KOPT-K1 (cell line): ENCODE results near the gene XAGE1A.
"Not testable (repeated sequence)": the region's sequence is repeated elsewhere in the genome, so short reads cannot be mapped to it uniquely, and the experiment has no call there.

Experiments
- H3K27ac ChIP-seq: fragments of 200-600 bp; sonication (generic); 2 replicates; pipeline ENCODE4 v1.5.1; 2016; ENCODE audit warnings: antibody characterized with exemption, mild to moderate bottlenecking, low read depth, low read length; ENCODE audit not compliant: poor library complexity, severe bottlenecking
- H3K36me3 ChIP-seq: fragments of 200-600 bp; sonication (generic); 2 replicates; pipeline ENCODE4 v1.5.1; 2017; ENCODE audit warnings: antibody characterized with exemption, mild to moderate bottlenecking, low read length, moderate library complexity; ENCODE audit not compliant: insufficient read depth
- H3K9me3 ChIP-seq: fragments of 200-600 bp; sonication (generic); 2 replicates; pipeline ENCODE4 v1.5.1; 2017; ENCODE audit warnings: antibody characterized with exemption, low read length, mild to moderate bottlenecking; ENCODE audit not compliant: insufficient read depth, poor library complexity, severe bottlenecking

Gene XAGE1A, protein sequence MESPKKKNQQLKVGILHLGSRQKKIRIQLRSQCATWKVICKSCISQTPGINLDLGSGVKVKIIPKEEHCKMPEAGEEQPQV

DNA sequence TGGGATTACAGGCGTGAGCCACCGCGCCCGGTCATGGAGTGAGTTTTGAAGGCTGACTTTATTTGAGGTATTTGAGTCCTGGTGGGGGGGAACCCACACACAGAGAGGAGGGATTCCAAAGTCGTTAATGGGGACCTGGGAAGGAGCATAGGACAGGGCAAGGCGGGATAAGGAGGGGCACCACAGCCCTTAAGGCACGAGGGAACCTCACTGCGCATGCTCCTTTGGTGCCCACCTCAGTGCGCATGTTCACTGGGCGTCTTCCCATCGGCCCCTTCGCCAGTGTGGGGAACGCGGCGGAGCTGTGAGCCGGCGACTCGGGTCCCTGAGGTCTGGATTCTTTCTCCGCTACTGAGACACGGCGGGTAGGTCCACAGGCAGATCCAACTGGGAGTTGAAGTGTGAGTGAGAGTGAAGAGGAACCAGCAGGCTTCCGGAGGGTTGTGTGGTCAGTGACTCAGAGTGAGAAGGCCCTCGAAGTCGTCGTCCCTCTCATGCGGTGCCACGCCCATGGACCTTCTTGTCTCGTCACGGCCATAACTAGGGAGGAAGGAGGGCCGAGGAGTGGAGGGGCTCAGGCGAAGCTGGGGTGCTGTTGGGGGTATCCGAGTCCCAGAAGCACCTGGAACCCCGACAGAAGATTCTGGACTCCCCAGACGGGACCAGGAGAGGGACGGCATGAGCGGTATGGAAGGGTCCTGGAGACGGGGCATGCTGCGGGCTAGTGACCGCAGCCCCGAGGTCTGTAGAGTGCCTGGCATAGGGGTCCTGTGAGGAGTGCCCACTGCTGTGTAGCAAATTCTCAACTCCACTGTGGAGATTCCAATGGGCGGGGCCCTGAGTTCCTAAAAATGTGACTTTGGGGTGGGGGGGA is at the start of gene XAGE1A:
XAGE1A (plus strand) TSS at position 264 of the 874 bp plus-strand sequence. CDS start 1,554 bp downstream, outside the sequence.
- not testable (repeated sequence) for H3K9me3 ChIP-seq, H3K27ac ChIP-seq, H3K36me3 ChIP-seq

DNA sequence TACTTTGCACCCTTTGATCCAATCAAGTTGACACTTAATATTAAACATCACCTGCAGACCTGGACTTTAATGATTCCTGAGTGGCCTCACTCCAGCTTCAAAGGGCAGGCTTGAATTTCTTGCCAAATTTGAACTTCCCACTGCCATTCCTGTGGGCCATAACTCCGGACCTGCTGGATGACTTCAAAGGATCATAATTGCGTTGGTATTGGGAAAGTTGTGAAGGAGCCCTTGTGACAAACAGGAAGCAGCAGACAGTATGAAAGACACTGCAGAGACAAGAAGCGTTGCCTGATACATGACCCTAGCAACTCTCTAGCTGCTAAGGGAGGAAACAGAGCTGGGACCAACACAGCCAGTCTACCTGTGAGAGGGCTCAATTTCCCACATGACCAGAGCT is 43.6 kb upstream of the XAGE1A start:
- not testable (repeated sequence) for H3K9me3 ChIP-seq, H3K36me3 ChIP-seq, H3K27ac ChIP-seq

DNA sequence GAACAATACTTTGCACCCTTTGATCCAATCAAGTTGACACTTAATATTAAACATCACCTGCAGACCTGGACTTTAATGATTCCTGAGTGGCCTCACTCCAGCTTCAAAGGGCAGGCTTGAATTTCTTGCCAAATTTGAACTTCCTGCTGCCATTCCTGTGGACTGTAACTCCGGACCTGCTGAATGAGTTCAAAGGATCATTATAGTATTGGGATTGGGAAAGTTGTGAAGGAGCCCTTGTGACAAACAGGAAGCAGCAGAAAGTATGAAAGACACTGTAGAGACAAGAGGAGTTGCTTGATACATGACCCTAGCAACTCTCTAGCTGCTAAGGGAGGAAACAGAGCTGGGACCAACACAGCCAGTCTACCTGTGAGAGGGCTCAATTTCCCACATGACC is 24.3 kb upstream of the XAGE1A start:
- H3K9me3 ChIP-seq, H3K27ac ChIP-seq, H3K36me3 ChIP-seq: not testable (repeated sequence)

DNA sequence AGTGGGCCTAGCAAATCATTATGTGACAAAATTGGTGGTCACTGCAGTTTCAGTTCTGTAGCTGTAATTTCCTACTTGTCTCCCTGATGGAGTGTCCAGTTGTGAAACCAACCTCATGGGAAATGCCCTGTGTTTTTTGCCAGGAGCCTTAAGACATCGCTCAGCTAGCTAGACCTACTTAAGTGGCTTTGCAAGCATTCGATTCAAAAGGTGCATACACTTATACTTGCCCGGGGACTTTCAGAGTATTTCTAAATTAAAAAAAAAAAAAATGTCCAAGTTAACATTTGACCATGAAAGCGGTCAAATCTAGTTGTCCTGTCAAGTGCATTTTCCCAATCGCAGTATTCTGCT is 788 bp downstream of the XAGE1A start:
- H3K9me3 ChIP-seq, H3K27ac ChIP-seq, H3K36me3 ChIP-seq: not testable (repeated sequence)

DNA sequence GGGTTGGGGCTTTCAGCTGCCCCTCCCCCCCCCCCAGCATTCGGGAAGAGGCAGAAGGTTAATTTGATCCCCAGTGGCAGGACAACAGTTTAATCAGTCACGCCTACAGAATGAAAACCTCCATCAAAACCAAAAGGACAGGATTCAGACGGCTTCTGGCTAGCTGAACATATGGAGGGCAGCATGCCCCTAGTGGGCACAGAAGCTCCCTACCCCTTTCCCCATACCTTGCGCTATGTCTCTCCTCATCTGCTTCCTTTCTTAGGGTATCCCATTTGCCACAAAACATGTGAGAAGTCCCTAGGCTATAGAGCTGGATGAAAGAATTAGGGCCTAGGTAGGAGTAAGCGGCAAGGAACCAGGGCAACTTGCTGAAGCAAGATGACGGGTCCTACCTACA is 5.8 kb downstream of the XAGE1A start:
- H3K27ac ChIP-seq, H3K9me3 ChIP-seq, H3K36me3 ChIP-seq: not testable (repeated sequence)

DNA sequence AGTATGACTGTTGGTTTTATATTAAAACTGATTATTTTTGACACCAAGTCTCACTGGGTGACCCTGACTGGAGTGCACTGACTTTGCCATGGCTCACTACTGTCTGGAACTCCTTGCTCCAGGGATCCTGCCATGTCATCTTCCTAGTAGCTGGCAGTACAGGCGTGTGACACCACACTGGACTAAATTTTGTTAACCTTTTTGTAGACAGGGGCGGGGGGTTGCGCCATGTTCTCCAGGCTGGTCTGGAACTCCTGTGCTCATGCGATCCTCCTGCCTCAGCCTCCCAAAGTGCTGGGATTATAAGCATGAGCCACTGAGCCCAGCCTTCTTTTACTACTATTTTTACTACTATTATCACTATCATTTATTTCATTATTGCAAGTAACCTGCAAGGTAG is 8.9 kb downstream of the XAGE1A start:
- Histone ChIP-seq H3K27ac (no peak overlapping the region), H3K9me3 (no peaks in the 10 kb centered on the region), H3K36me3 (no peaks in the 10 kb centered on the region)

DNA sequence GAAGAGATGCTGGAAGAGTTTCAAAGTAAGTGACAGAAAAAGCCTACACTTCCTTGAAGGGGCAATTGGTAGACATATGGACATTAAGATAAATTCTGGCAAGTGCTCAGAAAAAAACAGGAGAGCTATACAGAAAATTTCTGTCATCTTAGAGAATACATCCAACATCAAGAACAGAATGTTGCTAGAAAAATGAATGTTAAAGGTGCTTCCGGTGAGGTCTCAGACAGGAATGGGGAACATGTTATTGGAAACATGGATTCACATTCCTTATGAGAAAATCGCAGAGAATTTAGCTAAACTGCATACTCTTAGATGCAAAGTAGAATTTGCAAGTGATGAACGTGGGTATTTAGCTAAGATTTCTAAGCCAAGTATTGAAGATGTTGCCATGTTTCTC is 11.7 kb downstream of the XAGE1A start:
- H3K36me3 ChIP-seq, result no peaks in the 10 kb centered on the region
- no peaks in the 10 kb centered on the region for H3K9me3 ChIP-seq
- H3K27ac ChIP-seq, result no peak overlapping the region

DNA sequence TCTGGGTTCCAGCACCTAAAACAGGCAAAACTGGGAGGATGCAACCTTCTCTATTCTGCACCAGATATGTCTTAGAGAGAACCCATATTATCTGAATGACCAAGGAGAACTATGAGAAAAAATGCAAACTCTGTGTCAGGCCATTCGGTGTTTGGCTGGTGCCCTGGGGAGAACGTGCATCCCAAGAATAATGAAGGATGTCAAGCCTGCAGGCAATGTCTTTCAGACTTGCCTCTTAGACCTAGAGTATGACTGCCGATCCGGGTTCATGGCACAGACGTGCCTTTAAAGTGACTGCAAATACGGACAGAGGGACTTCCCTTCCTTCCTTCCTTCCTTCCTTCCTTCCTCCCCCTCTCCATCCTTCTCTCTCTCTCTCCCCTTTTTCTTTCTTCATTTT is 14.3 kb downstream of the XAGE1A start:
- no peaks in the 10 kb centered on the region for H3K36me3 ChIP-seq

DNA sequence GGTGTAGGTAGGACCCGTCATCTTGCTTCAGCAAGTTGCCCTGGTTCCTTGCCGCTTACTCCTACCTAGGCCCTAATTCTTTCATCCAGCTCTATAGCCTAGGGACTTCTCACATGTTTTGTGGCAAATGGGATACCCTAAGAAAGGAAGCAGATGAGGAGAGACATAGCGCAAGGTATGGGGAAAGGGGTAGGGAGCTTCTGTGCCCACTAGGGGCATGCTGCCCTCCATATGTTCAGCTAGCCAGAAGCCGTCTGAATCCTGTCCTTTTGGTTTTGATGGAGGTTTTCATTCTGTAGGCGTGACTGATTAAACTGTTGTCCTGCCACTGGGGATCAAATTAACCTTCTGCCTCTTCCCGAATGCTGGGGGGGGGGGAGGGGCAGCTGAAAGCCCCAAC is 15.5 kb downstream of the XAGE1A start:
- H3K9me3 ChIP-seq, H3K36me3 ChIP-seq, H3K27ac ChIP-seq: not testable (repeated sequence)

More for the DNA sequence above, 14.3 kb downstream of the XAGE1A start:
- no peak overlapping the region for H3K27ac ChIP-seq
- no peaks in the 10 kb centered on the region for H3K9me3 ChIP-seq

DNA sequence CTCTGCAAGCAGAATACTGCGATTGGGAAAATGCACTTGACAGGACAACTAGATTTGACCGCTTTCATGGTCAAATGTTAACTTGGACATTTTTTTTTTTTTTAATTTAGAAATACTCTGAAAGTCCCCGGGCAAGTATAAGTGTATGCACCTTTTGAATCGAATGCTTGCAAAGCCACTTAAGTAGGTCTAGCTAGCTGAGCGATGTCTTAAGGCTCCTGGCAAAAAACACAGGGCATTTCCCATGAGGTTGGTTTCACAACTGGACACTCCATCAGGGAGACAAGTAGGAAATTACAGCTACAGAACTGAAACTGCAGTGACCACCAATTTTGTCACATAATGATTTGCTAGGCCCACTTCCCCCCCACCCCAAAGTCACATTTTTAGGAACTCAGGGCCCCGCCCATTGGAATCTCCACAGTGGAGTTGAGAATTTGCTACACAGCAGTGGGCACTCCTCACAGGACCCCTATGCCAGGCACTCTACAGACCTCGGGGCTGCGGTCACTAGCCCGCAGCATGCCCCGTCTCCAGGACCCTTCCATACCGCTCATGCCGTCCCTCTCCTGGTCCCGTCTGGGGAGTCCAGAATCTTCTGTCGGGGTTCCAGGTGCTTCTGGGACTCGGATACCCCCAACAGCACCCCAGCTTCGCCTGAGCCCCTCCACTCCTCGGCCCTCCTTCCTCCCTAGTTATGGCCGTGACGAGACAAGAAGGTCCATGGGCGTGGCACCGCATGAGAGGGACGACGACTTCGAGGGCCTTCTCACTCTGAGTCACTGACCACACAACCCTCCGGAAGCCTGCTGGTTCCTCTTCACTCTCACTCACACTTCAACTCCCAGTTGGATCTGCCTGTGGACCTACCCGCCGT is 20.7 kb downstream of the XAGE1A start:
- not testable (repeated sequence) for H3K9me3 ChIP-seq, H3K27ac ChIP-seq, H3K36me3 ChIP-seq

DNA sequence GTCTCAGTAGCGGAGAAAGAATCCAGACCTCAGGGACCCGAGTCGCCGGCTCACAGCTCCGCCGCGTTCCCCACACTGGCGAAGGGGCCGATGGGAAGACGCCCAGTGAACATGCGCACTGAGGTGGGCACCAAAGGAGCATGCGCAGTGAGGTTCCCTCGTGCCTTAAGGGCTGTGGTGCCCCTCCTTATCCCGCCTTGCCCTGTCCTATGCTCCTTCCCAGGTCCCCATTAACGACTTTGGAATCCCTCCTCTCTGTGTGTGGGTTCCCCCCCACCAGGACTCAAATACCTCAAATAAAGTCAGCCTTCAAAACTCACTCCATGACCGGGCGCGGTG is 21.3 kb downstream of the XAGE1A start, which contains the start of gene XAGE1B:
XAGE1B (minus strand) TSS at position 77 of the 339 bp plus-strand sequence. CDS start 1,536 bp downstream, outside the sequence.
- not testable (repeated sequence) for H3K9me3 ChIP-seq, H3K27ac ChIP-seq, H3K36me3 ChIP-seq

DNA sequence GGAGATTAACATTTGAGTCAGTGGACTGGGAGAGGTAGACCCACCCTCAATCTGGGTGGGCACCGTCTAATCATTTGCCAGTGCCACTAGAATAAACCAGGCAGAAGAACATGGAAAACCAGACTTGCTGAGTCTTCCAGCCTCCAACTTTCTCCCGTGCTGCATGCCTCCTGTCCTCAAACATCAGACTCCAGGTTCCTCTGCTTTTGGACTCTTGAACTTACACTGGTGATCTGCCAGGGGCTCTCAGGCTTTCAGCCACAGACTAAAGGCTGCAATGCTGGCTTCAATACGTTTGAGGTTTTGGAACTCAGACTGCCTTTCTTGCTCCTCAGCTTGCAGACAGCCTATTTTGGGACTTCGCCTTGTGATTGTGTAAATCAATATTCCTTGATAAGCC is 45.4 kb downstream of the XAGE1A start:
- not testable (repeated sequence) for H3K27ac ChIP-seq, H3K9me3 ChIP-seq, H3K36me3 ChIP-seq

DNA sequence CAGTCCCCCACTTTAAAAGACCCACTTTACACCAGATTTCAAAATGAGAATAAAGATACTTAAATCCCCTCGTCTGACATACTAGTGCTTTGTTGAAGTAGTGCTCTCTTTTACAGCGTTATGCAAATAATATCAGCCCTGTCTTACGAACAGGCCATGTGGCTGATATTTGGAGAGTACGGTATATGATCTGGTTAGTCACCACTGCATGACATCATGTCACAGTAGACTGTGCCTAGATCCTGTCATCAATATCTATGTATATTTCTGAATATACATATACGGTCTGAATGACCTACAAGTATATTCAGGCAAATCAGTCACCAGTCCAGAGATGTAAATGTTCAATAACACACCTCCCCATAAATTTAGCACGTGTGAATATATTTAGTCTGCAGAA is 46.7 kb downstream of the XAGE1A start:
- Histone ChIP-seq H3K9me3 (no peaks in the 10 kb centered on the region), H3K27ac (no peak overlapping the region), H3K36me3 (no peaks in the 10 kb centered on the region)

DNA sequence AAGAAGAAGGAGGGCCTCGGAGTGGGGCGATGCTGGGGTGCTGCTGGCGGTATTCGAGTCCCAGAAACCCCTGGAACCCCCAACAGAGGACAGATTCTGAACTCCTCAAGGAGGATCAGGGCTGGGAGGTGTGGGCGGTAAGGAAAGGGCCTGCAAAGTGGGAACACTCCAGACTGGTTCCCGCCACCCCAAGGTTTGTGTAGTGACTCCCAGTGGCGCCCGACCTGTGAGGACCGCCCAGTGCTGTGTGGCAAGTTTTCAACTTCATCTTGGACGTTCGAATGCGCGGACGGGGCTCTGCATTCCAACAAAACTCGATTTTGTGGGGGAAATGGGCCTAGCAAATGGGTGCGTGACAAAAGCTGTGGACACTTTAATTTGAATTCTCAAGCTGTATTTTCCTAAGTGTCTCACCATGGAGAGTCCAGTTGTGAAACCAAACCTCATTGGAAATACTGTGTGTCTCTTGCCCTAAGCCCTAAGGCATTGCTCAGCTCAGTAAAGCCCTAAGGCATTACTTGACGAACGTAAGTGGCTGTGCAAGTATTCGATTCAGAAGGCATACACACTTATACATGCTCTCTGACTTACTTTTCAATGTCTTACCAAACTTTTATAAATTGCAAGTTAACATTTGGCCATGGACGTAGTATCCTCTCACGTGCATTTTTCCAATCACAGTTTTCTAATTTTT is 48.7 kb downstream of the XAGE1A start:
- no peak overlapping the region for H3K27ac ChIP-seq
- no peaks in the 10 kb centered on the region for H3K9me3 ChIP-seq
- no peaks in the 10 kb centered on the region for H3K36me3 ChIP-seq

DNA sequence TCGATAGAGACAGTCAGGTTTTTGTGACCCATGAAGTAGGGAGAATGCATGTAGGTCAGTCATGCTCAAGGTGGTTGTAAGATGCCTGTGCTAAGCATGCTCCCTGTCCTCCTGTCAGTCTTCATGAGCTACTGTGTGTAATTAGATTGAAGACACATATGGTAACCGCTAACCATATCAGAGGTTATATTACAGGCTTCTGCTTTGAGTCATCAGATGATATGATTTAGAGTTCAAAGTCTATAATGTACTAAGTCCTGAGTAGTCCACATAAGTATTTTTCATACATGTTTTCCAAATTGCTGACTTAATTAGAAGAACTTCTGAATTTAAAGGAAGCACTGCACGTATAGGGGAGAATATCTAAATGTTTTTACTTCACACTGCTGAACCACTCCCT is 53.2 kb downstream of the XAGE1A start:
- H3K36me3 ChIP-seq, H3K9me3 ChIP-seq, H3K27ac ChIP-seq: not testable (repeated sequence)
